Left ventricle myocardium superior (tissue), 1 donor: ENCODE measurements around the gene FAM180A. TPM values are rescaled to one million over a fixed set of nuclear protein-coding genes. Genes with fewer than 3 reads are reported as not detected.
A peak's percentile ranks its signal among the peaks of the same experiment; 100 is the strongest.
"Not testable (repeated sequence)": the region's sequence is repeated elsewhere in the genome, so short reads cannot be mapped to it uniquely, and the experiment has no call there.

Experiments
- ATAC-seq: fragments of 200-7000 bp; cut with Tn5 transposase; one replicate; pipeline ENCODE4 v1.9.1; 2020; ENCODE audit warnings: mild to moderate bottlenecking, moderate library complexity
- DNase-seq: peaks from one replicate; pipeline ENCODE4 v3.0.0-alpha.2; 2020
- intact Hi-C: fragments of 100-400 bp; cut with micrococcal nuclease; formaldehyde crosslinking; loops from one replicate; pipeline ENCODE4 v1.11.0; 2022
- total RNA-seq: library from RNA; stranded (reverse); fragmentation: NEBNext Ultra II Directional; extraction: Animal tissue kit (Norgen Biotek cat#: 25700); gene quantifications from one replicate; pipeline ENCODE4 v1.2.1, GENCODE V29; 2021
- donor health status: DM: no; HTN: yes; CAD: no; lungs with severe emphysema.

FAM180A gene
- total RNA-seq, 1 donor from 2014 or later, result 11.4 TPM

GRCh38 chr7:135697276-135698049 is 51.1 kb downstream of the FAM180A start:
- DNase-seq, result no peak
- no peak for ATAC-seq
- intact Hi-C loops, result no loop called here

GRCh38 chr7:135693558-135693957 is 55.1 kb downstream of the FAM180A start:
- ATAC-seq (peak; percentile 90), DNase-seq (no peak)
- intact Hi-C loops, result no loop called here

DNA sequence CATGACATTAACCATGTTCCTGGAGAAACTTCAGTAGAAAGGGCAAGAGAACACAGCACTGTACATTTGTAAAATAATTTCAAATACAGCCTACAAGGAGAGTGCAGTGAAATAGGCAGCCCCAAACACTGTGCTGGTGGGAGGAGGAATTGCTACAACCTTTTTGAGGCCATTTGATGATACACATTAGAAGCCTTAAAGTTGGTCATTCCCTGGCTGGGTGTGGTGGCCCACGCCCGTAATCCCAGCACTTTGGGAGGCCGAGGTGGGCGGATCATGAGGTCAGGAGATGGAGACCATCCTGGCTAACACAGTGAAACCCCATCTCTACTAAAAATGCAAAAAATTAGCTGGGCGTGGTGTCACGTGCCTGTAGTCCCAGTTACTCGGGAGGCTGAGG is 56.0 kb downstream of the FAM180A start:
- DNase-seq, intact Hi-C loops, ATAC-seq: not testable (repeated sequence)

GRCh38 chr7:135692055-135692454 is 56.6 kb downstream of the FAM180A start:
- ATAC-seq, result no peak
- no peak for DNase-seq
- intact Hi-C loops, result no loop called here

DNA sequence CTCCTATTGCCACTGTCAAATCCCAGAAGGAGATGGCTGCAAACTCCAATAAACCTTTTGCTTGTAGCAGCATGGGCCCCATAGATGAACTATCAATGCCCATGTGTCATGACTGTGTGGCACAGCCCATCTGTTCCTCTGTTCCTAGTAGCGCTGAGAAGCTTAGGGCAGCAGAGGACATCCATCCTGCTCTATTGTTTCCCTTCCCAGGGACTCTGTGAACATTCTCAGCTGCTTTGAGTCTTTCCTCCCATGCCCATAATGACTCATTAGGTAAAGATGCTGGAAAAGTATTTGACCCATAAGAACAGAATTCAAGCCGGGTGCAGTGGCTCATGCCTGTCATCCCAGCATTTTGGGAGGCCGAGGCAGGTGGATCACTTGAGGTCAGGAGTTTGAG is 58.0 kb downstream of the FAM180A start:
- DNase-seq (no peak), ATAC-seq (no peak)
- intact Hi-C loops, result no loop called here

- ATAC-seq, result no peak
- intact Hi-C loops, result no loop called here
- no peak for DNase-seq
Measured at GRCh38 chr7:135687466-135687865, 61.1 kb downstream of the FAM180A start.

GRCh38 chr7:135685306-135686084 is 63.1 kb downstream of the FAM180A start:
- ATAC-seq, result no peak
- DNase-seq, result no peak
- intact Hi-C loops, result no loop called here

DNA sequence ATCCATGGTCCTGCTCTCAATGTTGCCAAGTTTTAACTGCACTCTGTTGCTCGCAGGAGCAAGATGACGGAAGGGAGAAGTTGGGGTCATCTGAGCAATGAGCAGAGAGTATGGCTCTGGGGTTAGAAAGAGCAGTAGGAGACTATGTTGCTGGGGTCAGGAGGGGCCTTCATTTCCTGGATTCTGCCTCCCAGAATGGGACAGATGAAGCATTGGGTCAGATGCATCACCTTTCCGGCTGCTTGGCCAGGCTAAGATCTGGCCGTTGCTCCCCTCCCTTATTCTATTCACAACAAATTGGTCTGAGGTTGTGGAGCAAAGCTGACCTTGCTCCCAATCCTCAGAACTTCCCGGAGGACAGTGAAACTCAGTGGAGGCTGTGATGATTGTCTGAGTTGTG is 63.9 kb downstream of the FAM180A start:
- ATAC-seq, result no peak
- intact Hi-C loops, result no loop called here

DNA sequence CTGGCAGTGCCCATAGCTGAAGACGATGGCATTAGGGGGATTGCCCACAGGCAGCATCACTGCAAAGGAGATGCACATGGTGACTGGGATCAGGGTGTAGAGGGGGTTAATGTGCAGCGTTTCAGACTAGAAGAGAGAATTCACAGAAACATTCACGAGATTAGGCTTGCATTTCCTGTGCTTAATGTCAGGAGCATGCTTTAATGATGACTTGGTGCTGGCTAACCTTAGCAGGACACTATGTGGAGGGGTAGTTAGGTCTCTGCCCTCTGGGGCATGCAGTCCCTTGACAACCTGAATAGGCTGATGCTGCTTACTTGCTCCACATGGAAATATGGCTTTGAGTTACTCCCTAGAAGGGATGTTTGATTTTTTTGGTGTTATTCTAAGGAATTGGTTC is 64.5 kb downstream of the FAM180A start:
- intact Hi-C loops, result no loop called here
- DNase-seq (no peak), ATAC-seq (peak; percentile 18)

More for the DNA sequence above, 63.9 kb downstream of the FAM180A start:
- DNase-seq, result no peak

GRCh38 chr7:135683609-135684008 is 65.0 kb downstream of the FAM180A start:
- DNase-seq (no peak), ATAC-seq (no peak)
- intact Hi-C loops, result no loop called here

DNA sequence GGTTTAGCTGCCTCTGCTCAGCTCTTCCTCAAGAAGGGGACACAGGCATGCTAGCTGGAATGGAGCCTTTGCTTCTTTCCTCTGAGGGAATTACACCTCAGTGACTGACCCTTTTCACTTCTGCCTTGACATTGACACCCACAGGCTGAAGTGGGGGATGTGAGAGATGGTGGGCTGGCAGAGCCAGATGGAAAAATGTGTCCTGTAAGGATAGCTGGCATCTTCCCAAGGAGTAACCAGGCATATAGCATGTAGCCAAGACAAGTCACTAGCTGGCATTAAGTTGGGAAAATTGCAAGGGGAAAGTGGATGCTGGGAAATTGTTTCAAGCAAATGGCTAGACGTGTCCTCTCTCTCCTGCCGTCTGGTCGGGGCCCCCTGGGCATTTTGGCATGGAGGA is 66.4 kb downstream of the FAM180A start:
- intact Hi-C loops, result no loop called here
- no peak for DNase-seq
- ATAC-seq, result peak; percentile 72

GRCh38 chr7:135681762-135682161 is 66.9 kb downstream of the FAM180A start:
- no peak for DNase-seq
- peak; percentile 53 for ATAC-seq
- intact Hi-C loops, result no loop called here

Other genes with a start within 250 kb of the FAM180A start
- gene CNOT4, start 238.7 kb downstream of the FAM180A start, total RNA-seq, result 26.6 TPM
- 16.0 TPM for gene NUP205, start 190.9 kb downstream of the FAM180A start, total RNA-seq
- 30.3 TPM for gene STMP1, start 86.3 kb downstream of the FAM180A start, total RNA-seq
- 0.15 TPM for gene SLC13A4, start 20.6 kb downstream of the FAM180A start, total RNA-seq
- 75.2 TPM for gene MTPN, start 228.5 kb upstream of the FAM180A start, total RNA-seq